DMS53 treated with DMSO at 0.1 percent for 48 hours (cell line): ENCODE results near the gene RFX8.
"Not testable (repeated sequence)": the region's sequence is repeated elsewhere in the genome, so short reads cannot be mapped to it uniquely, and the experiment has no call there.

Experiments
- DNase-seq: peaks from one replicate; lab custom pipeline; 2025; ENCODE audit not compliant: unreplicated experiment; lab: John Stamatoyannopoulos, UW

Gene RFX8

GRCh38 chr2:101354420-101355311 is 120.2 kb downstream of the RFX8 start:
- no peak for DNase-seq

DNA sequence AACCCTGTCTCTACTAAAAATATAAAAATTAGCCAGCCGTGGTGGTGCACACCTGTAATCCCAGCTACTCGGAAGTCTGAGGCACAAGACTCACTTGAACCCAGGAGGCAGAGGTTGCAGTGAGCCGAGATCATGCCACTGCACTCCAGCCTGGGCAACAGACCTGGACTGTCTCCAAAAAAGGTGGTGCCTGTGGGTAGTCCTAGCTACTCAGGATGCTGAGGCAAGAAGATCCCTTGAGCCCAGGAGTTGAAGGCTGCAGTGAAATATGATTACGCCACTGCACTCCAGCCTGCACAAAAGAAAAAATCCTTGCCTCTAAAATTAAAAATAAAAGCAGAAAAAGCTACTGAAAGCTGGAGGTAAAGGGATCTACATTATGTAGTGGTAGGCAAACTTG is 122.3 kb downstream of the RFX8 start:
- DNase-seq = not testable (repeated sequence)

GRCh38 chr2:101351207-101351606 is 123.7 kb downstream of the RFX8 start:
- DNase-seq = no peak

DNA sequence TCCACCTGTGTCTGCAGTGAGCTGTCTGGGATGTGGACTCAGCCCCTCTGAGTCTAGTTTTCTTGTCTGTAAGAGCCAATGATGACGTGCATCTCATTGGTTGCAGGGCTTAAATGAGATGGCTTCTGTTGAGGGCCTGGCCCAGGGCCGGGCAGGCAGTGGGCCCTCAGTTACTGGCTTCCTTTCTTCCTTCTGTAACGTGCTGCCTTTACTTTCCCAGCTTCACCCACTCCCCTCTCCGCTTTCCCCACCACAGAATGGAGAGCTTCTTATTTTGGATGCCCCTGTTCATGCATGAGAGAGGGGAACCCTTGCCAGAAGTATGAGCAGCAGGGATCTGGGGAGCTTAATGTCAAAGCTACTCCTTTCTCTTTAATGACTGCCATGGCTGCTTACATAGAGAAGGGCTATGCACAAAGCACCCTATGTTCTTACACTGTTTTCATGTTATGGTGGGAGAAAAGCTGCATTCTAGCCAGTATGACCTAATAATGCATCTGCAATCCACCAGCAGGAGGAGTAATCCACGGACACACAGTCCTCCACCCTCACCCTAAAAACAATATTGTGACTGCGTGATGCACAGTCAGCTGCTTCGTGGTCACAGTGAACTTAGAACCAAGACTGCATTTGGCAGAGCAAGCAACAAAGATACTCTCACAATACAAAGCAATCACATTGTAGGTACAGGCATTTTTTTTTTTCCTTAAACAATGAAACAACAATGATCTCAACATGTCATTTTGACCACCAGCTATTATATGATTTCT is 124.8 kb downstream of the RFX8 start:
- DNase-seq = no peak

- DNase-seq = no peak
These were observed 126.0 kb downstream of the RFX8 start for GRCh38 chr2:101348883-101349282.
